H1 (cell line): ENCODE measurements around the gene PDZRN3.

Experiments
- HDAC6 ChIP-seq: IDR thresholded peaks from one replicate; pipeline ENCODE4 v1.7.1; 2012; ENCODE audit warnings: low read depth, mild to moderate bottlenecking, inconsistent platforms, low read length, moderate library complexity
- JUN ChIP-seq: IDR thresholded peaks from 2 replicates; pipeline ENCODE4 v1.6.1; 2011; ENCODE audit warnings: low read depth, mild to moderate bottlenecking, improper control_type of control experiment, low read length
- JUND ChIP-seq: IDR thresholded peaks from 2 replicates; pipeline ENCODE4 v1.6.1; 2011; ENCODE audit warnings: mild to moderate bottlenecking, improper control_type of control experiment, low read length
- NRF1 ChIP-seq: IDR thresholded peaks from 2 replicates; pipeline ENCODE4 v1.6.1; 2011; ENCODE audit warnings: mild to moderate bottlenecking, low read depth, low read length, improper control_type of control experiment
- POLR2A ChIP-seq, 2 experiments: IDR thresholded peaks; 1 replicate in 1 of 2; 2 replicates in 1 of 2; pipeline ENCODE4 v1.6.1; 2011; ENCODE audit warnings: low read depth in 2 of 2, low read length in 2 of 2, mild to moderate bottlenecking in 2 of 2; ENCODE audit errors: control extremely low read depth in 1 of 2
- RAD21 ChIP-seq, 2 experiments: IDR thresholded peaks in 1 of 2; conservative IDR thresholded peaks in 1 of 2; 2 replicates each; pipeline ENCODE4 v1.6.1; 2011; ENCODE audit warnings: low read depth in 2 of 2, low read length in 2 of 2, improper control_type of control experiment in 1 of 2, inconsistent platforms in 1 of 2, mild to moderate bottlenecking in 1 of 2, moderate library complexity in 1 of 2
- SIN3A ChIP-seq, 2 experiments: IDR thresholded peaks in 1 of 2; conservative IDR thresholded peaks in 1 of 2; 2 replicates each; pipeline ENCODE4 v1.6.1; 2011 to 2012; ENCODE audit warnings: low read length in 2 of 2, improper control_type of control experiment in 1 of 2, low read depth in 1 of 2, mild to moderate bottlenecking in 1 of 2
- SP4 ChIP-seq: IDR thresholded peaks from 2 replicates; pipeline ENCODE4 v1.6.1; 2012; ENCODE audit warnings: low read length, inconsistent platforms
- SUZ12 ChIP-seq: fragments of 200-600 bp; sonication (generic); IDR thresholded peaks from 2 replicates; pipeline ENCODE4 v1.6.1; 2012; ENCODE audit warnings: mild to moderate bottlenecking, inconsistent platforms, low read length, moderate library complexity, mixed read lengths
- TAF1 ChIP-seq: IDR thresholded peaks from 2 replicates; pipeline ENCODE4 v1.6.1; 2011; ENCODE audit warnings: mild to moderate bottlenecking, low read depth, low read length
- TBP ChIP-seq: IDR thresholded peaks from 2 replicates; pipeline ENCODE4 v1.6.1; 2011; ENCODE audit warnings: low read depth, low read length, improper control_type of control experiment
- TF ChIP-seq, protein P1 (sequence below), 3 experiments: IDR thresholded peaks; 1 replicate in 2 of 3; 2 replicates in 1 of 3; pipeline versions ENCODE4 v1.5.1 to v1.6.1; 2011; ENCODE audit warnings: low read length in 3 of 3, mild to moderate bottlenecking in 3 of 3, inconsistent platforms in 2 of 3, low read depth in 1 of 3, moderate library complexity in 1 of 3; ENCODE audit not compliant: insufficient read depth in 1 of 3; ENCODE audit errors: control extremely low read depth in 1 of 3
- TF ChIP-seq, protein P2 (sequence below): IDR thresholded peaks from 2 replicates; pipeline ENCODE4 v1.6.1; 2011; ENCODE audit warnings: low read length, improper control_type of control experiment

DNA sequence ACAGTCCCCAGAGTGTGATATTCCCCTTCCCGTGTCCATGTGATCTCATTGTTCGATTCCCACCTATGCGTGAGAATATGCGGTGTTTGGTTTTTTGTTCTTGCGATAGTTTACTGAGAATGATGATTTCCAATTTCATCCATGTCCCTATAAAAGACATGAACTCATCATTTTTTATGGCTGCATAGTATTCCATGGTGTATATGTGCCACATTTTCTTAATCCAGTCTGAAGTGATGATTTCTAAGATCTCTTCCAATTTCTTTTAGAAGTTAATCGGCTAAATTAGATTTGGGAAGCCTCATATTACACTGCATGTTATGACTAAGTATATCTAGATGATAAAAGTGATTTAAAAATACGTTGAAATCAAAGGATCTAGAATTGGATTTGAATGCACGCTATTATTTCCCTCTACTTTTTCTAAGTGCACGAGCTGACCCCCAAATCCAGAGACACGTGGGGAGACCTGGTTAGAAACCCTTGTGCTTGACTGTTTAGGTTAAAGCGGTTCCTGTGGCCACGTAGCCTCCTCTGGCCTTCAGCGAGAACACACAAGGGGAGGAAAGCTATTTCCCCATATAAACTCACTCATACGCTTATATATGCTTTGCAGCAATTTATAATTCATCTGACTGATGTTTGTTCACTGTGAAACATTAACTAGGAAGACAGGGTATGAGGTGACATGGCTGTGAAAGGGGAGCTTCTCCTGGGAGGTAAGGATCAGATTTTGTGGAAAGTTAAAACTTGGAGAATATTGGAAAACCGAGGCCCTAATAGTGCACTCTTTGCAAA, 243.8 kb downstream of the PDZRN3 start:
- TF ChIP-seq, protein P1, sequence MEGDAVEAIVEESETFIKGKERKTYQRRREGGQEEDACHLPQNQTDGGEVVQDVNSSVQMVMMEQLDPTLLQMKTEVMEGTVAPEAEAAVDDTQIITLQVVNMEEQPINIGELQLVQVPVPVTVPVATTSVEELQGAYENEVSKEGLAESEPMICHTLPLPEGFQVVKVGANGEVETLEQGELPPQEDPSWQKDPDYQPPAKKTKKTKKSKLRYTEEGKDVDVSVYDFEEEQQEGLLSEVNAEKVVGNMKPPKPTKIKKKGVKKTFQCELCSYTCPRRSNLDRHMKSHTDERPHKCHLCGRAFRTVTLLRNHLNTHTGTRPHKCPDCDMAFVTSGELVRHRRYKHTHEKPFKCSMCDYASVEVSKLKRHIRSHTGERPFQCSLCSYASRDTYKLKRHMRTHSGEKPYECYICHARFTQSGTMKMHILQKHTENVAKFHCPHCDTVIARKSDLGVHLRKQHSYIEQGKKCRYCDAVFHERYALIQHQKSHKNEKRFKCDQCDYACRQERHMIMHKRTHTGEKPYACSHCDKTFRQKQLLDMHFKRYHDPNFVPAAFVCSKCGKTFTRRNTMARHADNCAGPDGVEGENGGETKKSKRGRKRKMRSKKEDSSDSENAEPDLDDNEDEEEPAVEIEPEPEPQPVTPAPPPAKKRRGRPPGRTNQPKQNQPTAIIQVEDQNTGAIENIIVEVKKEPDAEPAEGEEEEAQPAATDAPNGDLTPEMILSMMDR (IDR thresholded peaks at IDR 0.05; ENCODE audit: control extremely low read depth in 1 of 3, insufficient read depth in 1 of 3, low read depth in 1 of 3, low read length in 3 of 3): no peak
- TF ChIP-seq SUZ12 (no peak), JUND (no peak), TAF1 (no peak), RAD21 (IDR thresholded peaks at IDR 0.05 in 1 of 2, conservative IDR thresholded peaks at IDR 0.05 in 1 of 2; ENCODE audit: low read depth in 2 of 2, low read length in 2 of 2) (no peak), POLR2A (IDR thresholded peaks at IDR 0.05; ENCODE audit: control extremely low read depth in 1 of 2, low read depth in 2 of 2, low read length in 2 of 2) (no peak), SIN3A (conservative IDR thresholded peaks at IDR 0.05 in 1 of 2, IDR thresholded peaks at IDR 0.05 in 1 of 2; ENCODE audit: low read depth in 1 of 2, low read length in 2 of 2) (no peak), NRF1 (no peak), HDAC6 (no peak), JUN (no peak), TBP (no peak), SP4 (no peak)
- TF ChIP-seq, protein P2, sequence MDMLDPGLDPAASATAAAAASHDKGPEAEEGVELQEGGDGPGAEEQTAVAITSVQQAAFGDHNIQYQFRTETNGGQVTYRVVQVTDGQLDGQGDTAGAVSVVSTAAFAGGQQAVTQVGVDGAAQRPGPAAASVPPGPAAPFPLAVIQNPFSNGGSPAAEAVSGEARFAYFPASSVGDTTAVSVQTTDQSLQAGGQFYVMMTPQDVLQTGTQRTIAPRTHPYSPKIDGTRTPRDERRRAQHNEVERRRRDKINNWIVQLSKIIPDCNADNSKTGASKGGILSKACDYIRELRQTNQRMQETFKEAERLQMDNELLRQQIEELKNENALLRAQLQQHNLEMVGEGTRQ: no peak
